ENCODE measurements around the gene HEATR3.

- TF ChIP-seq EZH2 (IDR thresholded peaks at IDR 0.05; ENCODE audit: insufficient read depth, poor library complexity, severe bottlenecking) (no peak), EZH2phosphoT487 (IDR thresholded peaks at IDR 0.05; ENCODE audit: insufficient read depth, low read depth) (no peak)
Measured at GRCh38 chr16:50099957-50100648, 34.3 kb downstream of the HEATR3 start.
